ENCODE measurements around the gene TMEM14B.

DNA sequence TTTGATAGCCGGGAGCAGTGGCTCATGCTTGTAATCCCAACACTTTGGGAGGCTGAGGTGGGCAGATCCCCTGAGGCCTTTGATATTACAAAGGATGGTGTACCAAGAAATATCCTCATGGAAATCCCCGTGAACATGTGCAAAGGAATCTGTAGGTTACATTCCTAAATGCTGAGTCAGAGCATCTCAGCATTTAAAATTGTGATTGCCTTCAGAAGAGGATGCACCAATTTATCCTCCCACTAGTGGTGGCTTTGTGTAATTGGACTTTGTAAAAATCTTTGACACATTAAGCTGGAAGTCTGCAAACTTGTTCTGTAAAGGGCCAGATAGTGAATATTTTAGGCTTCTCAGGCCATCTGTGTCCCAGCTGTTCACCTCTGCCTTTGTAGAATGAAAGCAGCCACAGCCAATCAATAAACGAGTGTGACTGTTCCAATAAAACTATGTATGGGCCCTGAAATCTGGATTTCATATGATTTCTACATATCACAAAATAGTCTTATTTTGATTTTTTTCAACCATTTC, 11.8 kb downstream of the TMEM14B start:
- TF ChIP-seq POLR2A (IDR thresholded peaks at IDR 0.05): no peak
- TF ChIP-seq, protein P1, sequence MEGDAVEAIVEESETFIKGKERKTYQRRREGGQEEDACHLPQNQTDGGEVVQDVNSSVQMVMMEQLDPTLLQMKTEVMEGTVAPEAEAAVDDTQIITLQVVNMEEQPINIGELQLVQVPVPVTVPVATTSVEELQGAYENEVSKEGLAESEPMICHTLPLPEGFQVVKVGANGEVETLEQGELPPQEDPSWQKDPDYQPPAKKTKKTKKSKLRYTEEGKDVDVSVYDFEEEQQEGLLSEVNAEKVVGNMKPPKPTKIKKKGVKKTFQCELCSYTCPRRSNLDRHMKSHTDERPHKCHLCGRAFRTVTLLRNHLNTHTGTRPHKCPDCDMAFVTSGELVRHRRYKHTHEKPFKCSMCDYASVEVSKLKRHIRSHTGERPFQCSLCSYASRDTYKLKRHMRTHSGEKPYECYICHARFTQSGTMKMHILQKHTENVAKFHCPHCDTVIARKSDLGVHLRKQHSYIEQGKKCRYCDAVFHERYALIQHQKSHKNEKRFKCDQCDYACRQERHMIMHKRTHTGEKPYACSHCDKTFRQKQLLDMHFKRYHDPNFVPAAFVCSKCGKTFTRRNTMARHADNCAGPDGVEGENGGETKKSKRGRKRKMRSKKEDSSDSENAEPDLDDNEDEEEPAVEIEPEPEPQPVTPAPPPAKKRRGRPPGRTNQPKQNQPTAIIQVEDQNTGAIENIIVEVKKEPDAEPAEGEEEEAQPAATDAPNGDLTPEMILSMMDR (IDR thresholded peaks at IDR 0.05): peak in 4 of 6 experiments; percentile 17 to 54 (median 38)

Measured in upper lobe of left lung (tissue), 4 donors.